ENCODE results near the gene JARID2.

The JARID2 gene

GRCh38 chr6:15356937-15357336 is 111.1 kb downstream of the JARID2 start:
- no peak overlapping the region for H3K27ac ChIP-seq (ENCODE audit: poor library complexity, severe bottlenecking)
- H3K36me3 ChIP-seq (ENCODE audit: low read depth), result no peaks in the 10 kb centered on the region; the same call in 1 of the 2 replicates
- H3K4me1 ChIP-seq (ENCODE audit: insufficient read depth, poor library complexity, severe bottlenecking), result peaks cover 14% of the 10 kb centered on the region
- ATAC-seq (ENCODE audit: low read depth), result no peak
- no peak overlapping the region for H3K4me3 ChIP-seq (ENCODE audit: severe bottlenecking)
- no peak for TF ChIP-seq CTCF (IDR thresholded peaks at IDR 0.05; ENCODE audit: poor library complexity, severe bottlenecking)
- H3K27me3 ChIP-seq (ENCODE audit: insufficient read depth, poor library complexity, severe bottlenecking), result no peaks in the 10 kb centered on the region
- H3K9me3 ChIP-seq (ENCODE audit: severe bottlenecking), result no peaks in the 10 kb centered on the region
- no peak for DNase-seq (ENCODE audit: low spot score)

GRCh38 chr6:15357782-15358181 is 111.9 kb downstream of the JARID2 start:
- Histone ChIP-seq H3K4me3 (ENCODE audit: severe bottlenecking) (no peak overlapping the region), H3K36me3 (ENCODE audit: low read depth) (no peaks in the 10 kb centered on the region; the same call in 1 of the 2 replicates), H3K27ac (ENCODE audit: poor library complexity, severe bottlenecking) (no peak overlapping the region), H3K27me3 (ENCODE audit: insufficient read depth, poor library complexity, severe bottlenecking) (no peaks in the 10 kb centered on the region), H3K9me3 (ENCODE audit: severe bottlenecking) (no peaks in the 10 kb centered on the region), H3K4me1 (ENCODE audit: insufficient read depth, poor library complexity, severe bottlenecking) (peaks cover 15% of the 10 kb centered on the region)
- ATAC-seq (ENCODE audit: low read depth), result no peak
- DNase-seq (ENCODE audit: low spot score), result no peak
- TF ChIP-seq CTCF (IDR thresholded peaks at IDR 0.05; ENCODE audit: poor library complexity, severe bottlenecking), result no peak

- Histone ChIP-seq H3K4me3 (ENCODE audit: severe bottlenecking) (no peak overlapping the region), H3K27ac (ENCODE audit: poor library complexity, severe bottlenecking) (no peak overlapping the region), H3K36me3 (ENCODE audit: low read depth) (no peaks in the 10 kb centered on the region; the same call in 1 of the 2 replicates), H3K4me1 (ENCODE audit: insufficient read depth, poor library complexity, severe bottlenecking) (peaks cover 10% of the 10 kb centered on the region), H3K27me3 (ENCODE audit: insufficient read depth, poor library complexity, severe bottlenecking) (no peaks in the 10 kb centered on the region), H3K9me3 (ENCODE audit: severe bottlenecking) (no peaks in the 10 kb centered on the region)
- DNase-seq (ENCODE audit: low spot score) (no peak), ATAC-seq (ENCODE audit: low read depth) (no peak)
- no peak for TF ChIP-seq CTCF (IDR thresholded peaks at IDR 0.05; ENCODE audit: poor library complexity, severe bottlenecking)
These were observed 112.9 kb downstream of the JARID2 start for GRCh38 chr6:15358579-15359327.

GRCh38 chr6:15359335-15359862 is 113.5 kb downstream of the JARID2 start:
- Histone ChIP-seq H3K27ac (ENCODE audit: poor library complexity, severe bottlenecking) (no peak overlapping the region), H3K4me3 (ENCODE audit: severe bottlenecking) (no peak overlapping the region), H3K36me3 (ENCODE audit: low read depth) (no peaks in the 10 kb centered on the region; the same call in 1 of the 2 replicates), H3K9me3 (ENCODE audit: severe bottlenecking) (no peaks in the 10 kb centered on the region), H3K4me1 (ENCODE audit: insufficient read depth, poor library complexity, severe bottlenecking) (peaks cover 5% of the 10 kb centered on the region), H3K27me3 (ENCODE audit: insufficient read depth, poor library complexity, severe bottlenecking) (no peaks in the 10 kb centered on the region)
- no peak for TF ChIP-seq CTCF (IDR thresholded peaks at IDR 0.05; ENCODE audit: poor library complexity, severe bottlenecking)
- no peak for ATAC-seq (ENCODE audit: low read depth)
- no peak for DNase-seq (ENCODE audit: low spot score)

- no peak overlapping the region for H3K4me3 ChIP-seq (ENCODE audit: severe bottlenecking)
- no peaks in the 10 kb centered on the region; the same call in 1 of the 2 replicates for H3K36me3 ChIP-seq (ENCODE audit: low read depth)
- no peaks in the 10 kb centered on the region for H3K9me3 ChIP-seq (ENCODE audit: severe bottlenecking)
- TF ChIP-seq CTCF (IDR thresholded peaks at IDR 0.05; ENCODE audit: poor library complexity, severe bottlenecking), result no peak
- peaks cover 11% of the 10 kb centered on the region for H3K4me1 ChIP-seq (ENCODE audit: insufficient read depth, poor library complexity, severe bottlenecking)
- no peaks in the 10 kb centered on the region for H3K27me3 ChIP-seq (ENCODE audit: insufficient read depth, poor library complexity, severe bottlenecking)
- DNase-seq (ENCODE audit: low spot score) (no peak), ATAC-seq (ENCODE audit: low read depth) (no peak)
- no peak overlapping the region for H3K27ac ChIP-seq (ENCODE audit: poor library complexity, severe bottlenecking)
These were observed 114.4 kb downstream of the JARID2 start for GRCh38 chr6:15360300-15360699.
